ENCODE measurements around the gene PRR18. TPM values are rescaled to one million over a fixed set of nuclear protein-coding genes. Genes with fewer than 3 reads are reported as not detected.
A peak's percentile ranks its signal among the peaks of the same experiment; 100 is the strongest.

The PRR18 gene
- total and polyA plus RNA-seq, 4 experiments from 2014 or later = not detected

- ChIA-PET CTCF (ENCODE audit: partially characterized antibody) (no interaction called here), POLR2A (ENCODE audit: partially characterized antibody) (interaction anchor here (1.0 kb wide), 1 partner anchor 70 kb away, joined by 3 read pairs; no protein-coding TSS in a partner anchor)
- no peaks in the 10 kb centered on the region for H3K9me3 Mint-ChIP-seq
- no peak for DNase-seq
- Histone ChIP-seq H3K4me1 (ENCODE audit: insufficient read depth, low read length) (no peaks in the 10 kb centered on the region), H3K36me3 (ENCODE audit: insufficient read depth, low read length) (no peaks in the 10 kb centered on the region), H3K4me3 (ENCODE audit: low read length in 2 of 2) (no peak overlapping the region), H3K9me3 (ENCODE audit: control insufficient read depth in 1 of 2, low read length in 2 of 2) (no peaks in the 10 kb centered on the region), H3K27me3 (ENCODE audit: insufficient read depth, low read length) (no peaks in the 10 kb centered on the region), H3K27ac (ENCODE audit: low read depth, low read length) (no peak overlapping the region)
- intact Hi-C loops (cut with micrococcal nuclease) = no loop called here
- H3K36me3 Mint-ChIP-seq = no peaks in the 10 kb centered on the region
- no peak overlapping the region for H3K4me3 Mint-ChIP-seq
- peaks cover 2 to 5% of the 10 kb centered on the region in 2 donors for H3K27me3 Mint-ChIP-seq
- no peaks in the 10 kb centered on the region for H3K4me1 Mint-ChIP-seq
- no peak overlapping the region for H3K27ac Mint-ChIP-seq
Observed at GRCh38 chr6:166266336-166266735, 41.9 kb downstream of the PRR18 start.

DNA sequence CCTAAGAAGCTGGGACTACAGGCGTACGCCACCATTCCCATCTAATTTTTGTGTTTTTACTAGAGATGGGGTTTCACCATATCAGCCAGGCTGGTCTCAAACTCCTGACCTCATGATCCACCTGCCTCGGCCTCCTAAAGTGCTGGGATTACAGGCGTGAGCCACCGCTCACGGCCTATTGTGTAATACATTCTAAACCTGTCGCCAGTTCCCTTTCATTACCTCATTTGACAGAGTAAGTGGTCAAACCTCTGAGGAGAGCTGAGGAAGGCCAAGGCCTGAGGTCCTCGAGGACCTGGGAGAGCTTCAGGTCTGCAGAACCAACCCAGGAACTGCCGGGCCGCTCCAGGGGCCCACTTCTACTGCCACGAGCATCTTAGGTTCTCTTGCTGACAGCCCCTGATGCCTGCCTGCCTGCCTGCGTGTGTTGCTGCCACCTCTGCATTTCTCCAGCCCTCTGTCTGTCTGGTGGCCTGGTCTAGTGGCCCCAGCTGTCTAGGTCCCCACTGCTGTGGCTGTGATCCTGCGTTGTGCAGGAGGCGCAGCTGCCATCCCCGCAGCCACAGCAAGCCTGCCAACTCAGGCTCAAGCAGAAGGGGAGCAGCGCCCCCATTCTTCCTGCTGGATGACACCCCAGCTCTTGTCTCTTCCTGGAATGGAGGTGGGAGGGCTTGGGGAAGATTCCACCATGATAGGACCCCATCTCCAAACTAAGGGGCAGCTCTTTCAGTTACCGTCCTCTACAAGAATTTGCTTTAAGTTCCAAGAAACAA is 45.3 kb downstream of the PRR18 start:
- Histone ChIP-seq H3K4me1 (ENCODE audit: insufficient read depth, low read length) (peaks cover 24% of the 10 kb centered on the region), H3K36me3 (ENCODE audit: insufficient read depth, low read length) (no peaks in the 10 kb centered on the region), H3K27me3 (ENCODE audit: insufficient read depth, low read length) (no peaks in the 10 kb centered on the region), H3K4me3 (ENCODE audit: low read length in 2 of 2) (no peak overlapping the region), H3K9me3 (ENCODE audit: control insufficient read depth in 1 of 2, low read length in 2 of 2) (no peaks in the 10 kb centered on the region), H3K27ac (ENCODE audit: low read depth, low read length) (no peak overlapping the region)
- DNase-seq = no peak
- Mint-ChIP-seq H3K4me1 (peaks cover 4 to 26% (median 24%) of the 10 kb centered on the region in 4 donors), H3K27ac (peak overlapping the region in 2 of 7 donors; percentile 7 to 18), H3K36me3 (no peaks in the 10 kb centered on the region), H3K4me3 (no peak overlapping the region), H3K27me3 (peaks cover 0 to under 1% of the 10 kb centered on the region in 2 donors), H3K9me3 (no peaks in the 10 kb centered on the region)
- POLR2A ChIA-PET (ENCODE audit: partially characterized antibody) = no interaction called here
- CTCF ChIA-PET (ENCODE audit: partially characterized antibody) = interaction anchor here (1.2 to 2.0 kb wide), 3 partner anchors 13 to 28 kb away, joined by 3 to 8 read pairs (median 3); no protein-coding TSS in a partner anchor
- intact Hi-C loops (cut with micrococcal nuclease) = no loop called here

DNA sequence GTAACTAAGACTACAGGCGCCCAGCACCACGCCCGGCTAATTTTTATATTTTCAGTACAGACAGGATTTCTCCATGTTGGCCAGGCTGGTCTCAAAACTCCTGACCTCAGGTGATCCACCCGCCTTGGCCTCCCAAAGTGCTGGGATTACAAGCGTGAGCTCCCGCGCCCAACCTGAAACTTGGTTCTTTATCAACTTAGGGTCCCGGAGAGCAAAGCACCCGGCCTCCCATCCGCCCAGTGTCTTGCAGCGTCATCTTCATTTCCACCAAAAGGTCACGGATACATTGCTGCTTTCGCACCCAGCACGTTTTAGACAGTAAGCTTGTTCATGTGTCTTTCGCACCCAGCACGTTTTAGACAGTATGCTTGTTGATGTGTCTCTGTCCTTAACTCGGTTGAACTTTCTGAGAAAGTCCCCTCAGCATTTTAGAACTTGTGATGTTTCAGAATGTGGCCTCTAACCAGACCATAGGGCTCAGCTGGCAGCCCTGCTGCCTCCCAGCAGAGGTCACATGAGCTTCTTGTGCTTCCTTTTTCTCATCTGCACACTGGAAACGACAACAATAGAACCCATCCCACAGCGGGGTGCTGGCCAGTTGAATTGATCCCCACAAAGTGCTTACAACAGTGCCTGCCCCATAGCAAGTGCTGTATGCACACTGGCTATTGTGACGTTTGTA is 48.8 kb downstream of the PRR18 start:
- H3K4me1 Mint-ChIP-seq = peaks cover 4 to 43% (median 31%) of the 10 kb centered on the region in 4 donors
- CTCF ChIA-PET (ENCODE audit: partially characterized antibody) = interaction anchor here (0.7 to 2.2 kb wide), 18 partner anchors 8 to 256 kb away, joined by 3 to 17 read pairs (median 4); no protein-coding TSS in a partner anchor
- no peak for DNase-seq
- H3K4me3 Mint-ChIP-seq = peak overlapping the region in 6 of 8 donors; percentile 75 to 87 (median 82)
- H3K27me3 Mint-ChIP-seq = peaks cover 4 to 6% of the 10 kb centered on the region in 2 donors
- Histone ChIP-seq H3K27me3 (ENCODE audit: insufficient read depth, low read length) (no peaks in the 10 kb centered on the region), H3K4me3 (ENCODE audit: low read length in 2 of 2) (no peak overlapping the region), H3K27ac (ENCODE audit: low read depth, low read length) (no peak overlapping the region), H3K36me3 (ENCODE audit: insufficient read depth, low read length) (no peaks in the 10 kb centered on the region), H3K9me3 (ENCODE audit: control insufficient read depth in 1 of 2, low read length in 2 of 2) (no peaks in the 10 kb centered on the region), H3K4me1 (ENCODE audit: insufficient read depth, low read length) (peaks cover 30% of the 10 kb centered on the region)
- intact Hi-C loops (cut with micrococcal nuclease) = loop anchor here (1.0 kb wide), 2 partner anchors 15 to 16 kb away; no protein-coding TSS in a partner anchor
- no peaks in the 10 kb centered on the region for H3K36me3 Mint-ChIP-seq
- no peaks in the 10 kb centered on the region for H3K9me3 Mint-ChIP-seq
- POLR2A ChIA-PET (ENCODE audit: partially characterized antibody) = interaction anchor here (0.6 to 3.7 kb wide), 11 partner anchors 9 to 368 kb away, joined by 3 to 30 read pairs (median 4); partner anchors contain the start of gene RPS6KA2
- peak overlapping the region in 5 of 7 donors; percentile 85 to 96 (median 94) for H3K27ac Mint-ChIP-seq

- Mint-ChIP-seq H3K9me3 (no peaks in the 10 kb centered on the region), H3K36me3 (no peaks in the 10 kb centered on the region), H3K4me1 (peaks cover 4 to 48% (median 34%) of the 10 kb centered on the region in 4 donors), H3K4me3 (peak overlapping the region in 6 of 8 donors; percentile 75 to 87 (median 82)), H3K27ac (peak overlapping the region in 6 of 7 donors; percentile 36 to 96 (median 92)), H3K27me3 (peaks cover 6 to 8% of the 10 kb centered on the region in 2 donors)
- ChIA-PET CTCF (ENCODE audit: partially characterized antibody) (interaction anchor here (0.7 to 2.2 kb wide), 14 partner anchors 13 to 256 kb away, joined by 3 to 17 read pairs (median 4); no protein-coding TSS in a partner anchor), POLR2A (ENCODE audit: partially characterized antibody) (interaction anchor here (0.9 to 3.7 kb wide), 8 partner anchors 8 to 369 kb away, joined by 4 to 30 read pairs (median 5); partner anchors contain the start of gene RPS6KA2)
- Histone ChIP-seq H3K36me3 (ENCODE audit: insufficient read depth, low read length) (no peaks in the 10 kb centered on the region), H3K4me3 (ENCODE audit: low read length in 2 of 2) (no peak overlapping the region), H3K27ac (ENCODE audit: low read depth, low read length) (no peak overlapping the region), H3K9me3 (ENCODE audit: control insufficient read depth in 1 of 2, low read length in 2 of 2) (no peaks in the 10 kb centered on the region), H3K27me3 (ENCODE audit: insufficient read depth, low read length) (peaks cover under 1% of the 10 kb centered on the region), H3K4me1 (ENCODE audit: insufficient read depth, low read length) (peaks cover 32% of the 10 kb centered on the region)
- DNase-seq = peak in 1 of 5 donors; percentile 68
- intact Hi-C loops (cut with micrococcal nuclease) = loop anchor here (1.0 kb wide), 2 partner anchors 15 to 16 kb away; no protein-coding TSS in a partner anchor
Observed at GRCh38 chr6:166258854-166259276, 49.3 kb downstream of the PRR18 start.

- ChIA-PET CTCF (ENCODE audit: partially characterized antibody) (interaction anchor here (1.0 to 1.4 kb wide), 2 partner anchors 22 to 24 kb away, joined by 3 to 4 read pairs; no protein-coding TSS in a partner anchor), POLR2A (ENCODE audit: partially characterized antibody) (interaction anchor here (0.7 to 3.7 kb wide), 4 partner anchors 13 to 1093 kb away, joined by 3 to 30 read pairs (median 10); partner anchors contain the start of gene RPS6KA2)
- peak in 1 of 5 donors; percentile 72 for DNase-seq
- no peak overlapping the region for H3K4me3 ChIP-seq (ENCODE audit: low read length in 2 of 2)
- H3K4me1 ChIP-seq (ENCODE audit: insufficient read depth, low read length) = peaks cover 38% of the 10 kb centered on the region
- no peaks in the 10 kb centered on the region for H3K9me3 ChIP-seq (ENCODE audit: control insufficient read depth in 1 of 2, low read length in 2 of 2)
- Mint-ChIP-seq H3K4me1 (peaks cover 4 to 48% (median 36%) of the 10 kb centered on the region in 4 donors), H3K4me3 (peak overlapping the region in 5 of 8 donors; percentile 24 to 87 (median 83)), H3K27ac (peak overlapping the region in 5 of 7 donors; percentile 85 to 96 (median 92)), H3K9me3 (no peaks in the 10 kb centered on the region), H3K36me3 (no peaks in the 10 kb centered on the region), H3K27me3 (peaks cover 6 to 9% of the 10 kb centered on the region in 2 donors)
- no peak overlapping the region for H3K27ac ChIP-seq (ENCODE audit: low read depth, low read length)
- intact Hi-C loops (cut with micrococcal nuclease) = no loop called here
- H3K27me3 ChIP-seq (ENCODE audit: insufficient read depth, low read length) = peaks cover 7% of the 10 kb centered on the region
- no peaks in the 10 kb centered on the region for H3K36me3 ChIP-seq (ENCODE audit: insufficient read depth, low read length)
Observed at GRCh38 chr6:166257911-166258318, 50.3 kb downstream of the PRR18 start.

Data from CD4-positive, alpha-beta memory T cell (primary cell).